ENCODE measurements around the gene TTC24. TPM values are rescaled to one million over a fixed set of nuclear protein-coding genes. Genes with fewer than 3 reads are reported as not detected.
"Not testable (repeated sequence)": the region's sequence is repeated elsewhere in the genome, so short reads cannot be mapped to it uniquely, and the experiment has no call there.

Gene TTC24
- polyA plus RNA-seq, 1 donor from 2014 or later, result not detected

DNA sequence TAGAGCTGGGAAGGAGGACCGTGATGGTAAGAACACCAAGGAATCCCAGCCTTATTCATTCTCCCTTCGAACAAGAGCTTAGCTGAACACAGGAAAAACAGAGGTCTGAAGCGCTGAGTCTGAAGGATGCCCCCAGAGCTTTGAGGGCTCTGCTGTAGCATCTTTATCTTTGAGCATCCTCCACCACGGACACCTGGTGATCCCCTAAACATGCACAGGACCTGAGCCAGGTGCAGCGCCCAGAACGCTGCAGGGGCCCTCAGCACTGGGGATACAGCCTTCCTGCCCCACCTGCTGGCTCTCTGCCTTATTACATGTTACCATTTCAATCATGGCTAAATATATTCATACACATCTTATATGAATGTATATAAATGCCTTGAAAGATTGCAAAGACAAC, 29.5 kb downstream of the TTC24 start:
- Histone ChIP-seq H2AFZ (ENCODE audit: low read depth, low read length) (no peak overlapping the region), H3K9me3 (ENCODE audit: low read length) (no peaks in the 10 kb centered on the region), H3K4me2 (ENCODE audit: low read length) (no peak overlapping the region), H3K9me2 (ENCODE audit: insufficient read depth, low read length) (no peaks in the 10 kb centered on the region), H3K36me3 (ENCODE audit: insufficient read depth, low read length) (no peaks in the 10 kb centered on the region), H3K27ac (ENCODE audit: low read length) (no peak overlapping the region), H3K9ac (ENCODE audit: low read length) (no peak overlapping the region), H3K79me2 (replicated peaks; ENCODE audit: insufficient read depth, low read length) (no peaks in the 10 kb centered on the region), H3K4me3 (ENCODE audit: low read length) (no peak overlapping the region), H3K27me3 (ENCODE audit: insufficient read depth, low read depth, low read length) (no peaks in the 10 kb centered on the region), H3F3A (ENCODE audit: insufficient read depth, low read length, poor library complexity, severe bottlenecking) (no peaks in the 10 kb centered on the region), H4K20me1 (ENCODE audit: insufficient read depth) (no peaks in the 10 kb centered on the region)
- TF ChIP-seq SMC3 (conservative IDR thresholded peaks at IDR 0.05; ENCODE audit: poor library complexity) (peak; percentile 92), TAF1 (IDR thresholded peaks at IDR 0.05; ENCODE audit: low read depth) (no peak), RAD21 (conservative IDR thresholded peaks at IDR 0.05) (peak; percentile 84)
- TF ChIP-seq, protein P1, sequence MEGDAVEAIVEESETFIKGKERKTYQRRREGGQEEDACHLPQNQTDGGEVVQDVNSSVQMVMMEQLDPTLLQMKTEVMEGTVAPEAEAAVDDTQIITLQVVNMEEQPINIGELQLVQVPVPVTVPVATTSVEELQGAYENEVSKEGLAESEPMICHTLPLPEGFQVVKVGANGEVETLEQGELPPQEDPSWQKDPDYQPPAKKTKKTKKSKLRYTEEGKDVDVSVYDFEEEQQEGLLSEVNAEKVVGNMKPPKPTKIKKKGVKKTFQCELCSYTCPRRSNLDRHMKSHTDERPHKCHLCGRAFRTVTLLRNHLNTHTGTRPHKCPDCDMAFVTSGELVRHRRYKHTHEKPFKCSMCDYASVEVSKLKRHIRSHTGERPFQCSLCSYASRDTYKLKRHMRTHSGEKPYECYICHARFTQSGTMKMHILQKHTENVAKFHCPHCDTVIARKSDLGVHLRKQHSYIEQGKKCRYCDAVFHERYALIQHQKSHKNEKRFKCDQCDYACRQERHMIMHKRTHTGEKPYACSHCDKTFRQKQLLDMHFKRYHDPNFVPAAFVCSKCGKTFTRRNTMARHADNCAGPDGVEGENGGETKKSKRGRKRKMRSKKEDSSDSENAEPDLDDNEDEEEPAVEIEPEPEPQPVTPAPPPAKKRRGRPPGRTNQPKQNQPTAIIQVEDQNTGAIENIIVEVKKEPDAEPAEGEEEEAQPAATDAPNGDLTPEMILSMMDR (IDR thresholded peaks at IDR 0.05; ENCODE audit: poor library complexity, severe bottlenecking), result peak; percentile 88

DNA sequence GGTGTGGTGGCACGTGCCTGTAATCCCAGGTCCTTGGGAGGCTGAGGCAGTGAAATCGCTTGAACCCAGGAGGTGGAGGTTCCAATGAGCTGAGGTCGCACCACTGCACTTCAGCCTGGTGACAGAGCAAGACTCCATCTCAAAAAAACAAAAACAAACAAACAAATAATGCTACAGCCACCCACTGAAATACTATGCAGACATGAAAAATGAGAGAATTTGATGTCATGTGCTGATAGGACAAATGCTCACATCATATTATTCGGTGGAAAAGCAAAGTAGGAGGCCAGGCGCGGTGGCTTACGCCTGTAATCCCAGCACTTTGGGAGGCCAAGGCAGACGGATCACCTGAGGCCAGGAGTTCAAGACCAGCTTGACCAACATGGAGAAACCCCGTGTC, 30.5 kb downstream of the TTC24 start:
- H3K27ac ChIP-seq (ENCODE audit: low read length); H3K27me3 ChIP-seq (ENCODE audit: insufficient read depth, low read depth, low read length); H2AFZ ChIP-seq (ENCODE audit: low read depth, low read length); H3K9ac ChIP-seq (ENCODE audit: low read length); H3K9me3 ChIP-seq (ENCODE audit: low read length); H3K4me2 ChIP-seq (ENCODE audit: low read length); H3K4me3 ChIP-seq (ENCODE audit: low read length); H4K20me1 ChIP-seq (ENCODE audit: insufficient read depth); H3K36me3 ChIP-seq (ENCODE audit: insufficient read depth, low read length); H3F3A ChIP-seq (ENCODE audit: insufficient read depth, low read length, poor library complexity, severe bottlenecking); H3K9me2 ChIP-seq (ENCODE audit: insufficient read depth, low read length); H3K79me2 ChIP-seq (replicated peaks; ENCODE audit: insufficient read depth, low read length): not testable (repeated sequence)

DNA sequence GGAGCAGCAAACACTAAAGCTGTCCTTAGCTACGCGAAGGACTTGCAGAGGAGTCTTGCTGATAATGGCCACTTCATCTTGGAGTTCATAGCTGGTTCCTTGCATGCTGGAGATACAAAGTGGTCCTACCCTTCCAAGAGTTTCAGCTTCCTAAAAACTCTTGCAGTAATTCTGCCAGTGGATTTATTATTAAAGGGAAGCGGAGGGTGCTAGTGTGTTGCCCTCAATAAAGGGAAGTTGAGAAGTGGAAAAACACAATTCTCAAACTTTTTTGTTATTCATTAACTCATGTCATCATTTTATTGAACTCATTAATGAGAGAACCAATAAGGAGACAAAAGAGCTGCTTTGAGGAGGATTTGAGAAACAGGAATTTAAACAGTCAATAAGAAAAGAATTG, 33.1 kb downstream of the TTC24 start:
- H3K9me3 ChIP-seq (ENCODE audit: low read length), result no peaks in the 10 kb centered on the region
- no peaks in the 10 kb centered on the region for H3K79me2 ChIP-seq (replicated peaks; ENCODE audit: insufficient read depth, low read length)
- H3F3A ChIP-seq (ENCODE audit: insufficient read depth, low read length, poor library complexity, severe bottlenecking), result no peaks in the 10 kb centered on the region
- H4K20me1 ChIP-seq (ENCODE audit: insufficient read depth), result no peaks in the 10 kb centered on the region
- H2AFZ ChIP-seq (ENCODE audit: low read depth, low read length), result no peak overlapping the region
- H3K4me2 ChIP-seq (ENCODE audit: low read length), result no peak overlapping the region
- H3K27ac ChIP-seq (ENCODE audit: low read length), result no peak overlapping the region
- H3K9ac ChIP-seq (ENCODE audit: low read length), result no peak overlapping the region
- H3K4me3 ChIP-seq (ENCODE audit: low read length), result no peak overlapping the region
- H3K36me3 ChIP-seq (ENCODE audit: insufficient read depth, low read length), result no peaks in the 10 kb centered on the region
- no peaks in the 10 kb centered on the region for H3K27me3 ChIP-seq (ENCODE audit: insufficient read depth, low read depth, low read length)
- TF ChIP-seq SMC3 (conservative IDR thresholded peaks at IDR 0.05; ENCODE audit: poor library complexity), result no peak
- TF ChIP-seq, protein P2, sequence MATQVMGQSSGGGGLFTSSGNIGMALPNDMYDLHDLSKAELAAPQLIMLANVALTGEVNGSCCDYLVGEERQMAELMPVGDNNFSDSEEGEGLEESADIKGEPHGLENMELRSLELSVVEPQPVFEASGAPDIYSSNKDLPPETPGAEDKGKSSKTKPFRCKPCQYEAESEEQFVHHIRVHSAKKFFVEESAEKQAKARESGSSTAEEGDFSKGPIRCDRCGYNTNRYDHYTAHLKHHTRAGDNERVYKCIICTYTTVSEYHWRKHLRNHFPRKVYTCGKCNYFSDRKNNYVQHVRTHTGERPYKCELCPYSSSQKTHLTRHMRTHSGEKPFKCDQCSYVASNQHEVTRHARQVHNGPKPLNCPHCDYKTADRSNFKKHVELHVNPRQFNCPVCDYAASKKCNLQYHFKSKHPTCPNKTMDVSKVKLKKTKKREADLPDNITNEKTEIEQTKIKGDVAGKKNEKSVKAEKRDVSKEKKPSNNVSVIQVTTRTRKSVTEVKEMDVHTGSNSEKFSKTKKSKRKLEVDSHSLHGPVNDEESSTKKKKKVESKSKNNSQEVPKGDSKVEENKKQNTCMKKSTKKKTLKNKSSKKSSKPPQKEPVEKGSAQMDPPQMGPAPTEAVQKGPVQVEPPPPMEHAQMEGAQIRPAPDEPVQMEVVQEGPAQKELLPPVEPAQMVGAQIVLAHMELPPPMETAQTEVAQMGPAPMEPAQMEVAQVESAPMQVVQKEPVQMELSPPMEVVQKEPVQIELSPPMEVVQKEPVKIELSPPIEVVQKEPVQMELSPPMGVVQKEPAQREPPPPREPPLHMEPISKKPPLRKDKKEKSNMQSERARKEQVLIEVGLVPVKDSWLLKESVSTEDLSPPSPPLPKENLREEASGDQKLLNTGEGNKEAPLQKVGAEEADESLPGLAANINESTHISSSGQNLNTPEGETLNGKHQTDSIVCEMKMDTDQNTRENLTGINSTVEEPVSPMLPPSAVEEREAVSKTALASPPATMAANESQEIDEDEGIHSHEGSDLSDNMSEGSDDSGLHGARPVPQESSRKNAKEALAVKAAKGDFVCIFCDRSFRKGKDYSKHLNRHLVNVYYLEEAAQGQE (IDR thresholded peaks at IDR 0.05; ENCODE audit: borderline replicate concordance), result no peak
- TF ChIP-seq RAD21 (conservative IDR thresholded peaks at IDR 0.05), result no peak
- TF ChIP-seq EP300 (conservative IDR thresholded peaks at IDR 0.05; ENCODE audit: poor library complexity, severe bottlenecking), result no peak
- TF ChIP-seq MXI1 (conservative IDR thresholded peaks at IDR 0.05; ENCODE audit: poor library complexity, severe bottlenecking), result no peak
- TF ChIP-seq, protein P1 (IDR thresholded peaks at IDR 0.05; ENCODE audit: poor library complexity, severe bottlenecking), result no peak
- TF ChIP-seq POLR2AphosphoS5 (IDR thresholded peaks at IDR 0.05), result no peak
- no peaks in the 10 kb centered on the region for H3K9me2 ChIP-seq (ENCODE audit: insufficient read depth, low read length)

All from neural cell (in vitro differentiated cells).